CD4-positive, alpha-beta T cell (primary cell): ENCODE results near the gene AUTS2. TPM values are rescaled to one million over a fixed set of nuclear protein-coding genes. Genes with fewer than 3 reads are reported as not detected.

ENCODE experiments used
- ATAC-seq: fragments of 200-7000 bp; cut with Tn5 transposase; one replicate; pipeline ENCODE4 v1.10.0; 2022; ENCODE audit warnings: mild to moderate bottlenecking; ENCODE audit not compliant: poor library complexity
- CTCF ChIA-PET: fragments of 350-600 bp; sonication (Branson Sonifier 250); formaldehyde crosslinking; loops from one replicate; lab custom pipeline; 2021; ENCODE audit warnings: antibody characterized with exemption, inconsistent platforms; lab: Charles Lee
- POLR2A ChIA-PET: fragments of 350-600 bp; sonication (Branson Sonifier 250); formaldehyde crosslinking; loops from one replicate; lab custom pipeline; 2021; ENCODE audit warnings: antibody characterized with exemption, inconsistent platforms; lab: Charles Lee
- DNase-seq, 14 experiments: peaks; one replicate each; pipeline ENCODE4 v3.0.0-alpha.2; 2013 to 2020; ENCODE audit warnings: mixed read lengths in 2 of 14
- H3K27ac ChIP-seq, 2 donors: one replicate each; pipeline versions ENCODE4 v1.5.1 to v1.7.0; 2013; ENCODE audit warnings: low read length in 2 of 2, low read depth in 1 of 2, mild to moderate bottlenecking in 1 of 2
- H3K27me3 ChIP-seq, 2 experiments: 1 replicate in 1 of 2; 2 replicates in 1 of 2; pipeline versions ENCODE4 v1.6.1 to v1.7.0; 2013; ENCODE audit warnings: low read length in 2 of 2, control low read depth in 1 of 2, mild to moderate bottlenecking in 1 of 2, moderate library complexity in 1 of 2; ENCODE audit not compliant: insufficient read depth in 2 of 2, control insufficient read depth in 1 of 2
- H3K36me3 ChIP-seq: one replicate; pipeline ENCODE4 v1.6.1; 2013; ENCODE audit warnings: low read length, control low read depth; ENCODE audit not compliant: insufficient read depth
- H3K4me1 ChIP-seq: one replicate; pipeline ENCODE4 v1.6.1; 2013; ENCODE audit warnings: low read length, control low read depth; ENCODE audit not compliant: insufficient read depth
- H3K4me3 ChIP-seq: one replicate; pipeline ENCODE4 v1.5.1; 2013; ENCODE audit warnings: mild to moderate bottlenecking, low read length, moderate library complexity
- H3K9me3 ChIP-seq, 2 experiments: 1 replicate in 1 of 2; 2 replicates in 1 of 2; pipeline versions ENCODE4 v1.6.1 to v1.7.0; 2013; ENCODE audit warnings: low read length in 2 of 2, mild to moderate bottlenecking in 2 of 2, control low read depth in 1 of 2, moderate library complexity in 1 of 2; ENCODE audit not compliant: control insufficient read depth in 1 of 2, insufficient read depth in 1 of 2
- H3K27ac Mint-ChIP-seq: one replicate; pipeline ENCODE4 v1.8.0; 2020; ENCODE audit warnings: mixed read lengths
- H3K27me3 Mint-ChIP-seq: one replicate; pipeline ENCODE4 v1.8.0; 2021; ENCODE audit warnings: mixed read lengths
- H3K36me3 Mint-ChIP-seq: one replicate; pipeline ENCODE4 v1.8.0; 2021; ENCODE audit warnings: low read depth, mixed read lengths
- H3K4me1 Mint-ChIP-seq: one replicate; pipeline ENCODE4 v1.8.0; 2021; ENCODE audit warnings: low read depth, mixed read lengths
- H3K4me3 Mint-ChIP-seq: one replicate; pipeline ENCODE4 v1.8.0; 2020; ENCODE audit warnings: mild to moderate bottlenecking, mixed read lengths
- H3K9me3 Mint-ChIP-seq: one replicate; pipeline ENCODE4 v1.8.0; 2020; ENCODE audit warnings: mixed read lengths
- intact Hi-C, 2 experiments: fragments of 100-400 bp; cut with DNase I in 1 of 2; cut with micrococcal nuclease in 1 of 2; formaldehyde crosslinking; loops; one replicate each; pipeline versions ENCODE4 v1.15.1 to v1.9.0; 2023 to 2025; cut with DNase I, micrococcal nuclease
- total RNA-seq, 174 experiments: library from RNA in 2 of 174; stranded (reverse) in 2 of 174; gene quantifications; one replicate each; pipeline ENCODE4 v1.2.3 and lab custom pipeline; 2021 to 2026
- TF ChIP-seq, protein P1 (sequence below): fragments of 200-600 bp; IDR thresholded peaks from one replicate; pipeline ENCODE4 v1.8.0; 2022; ENCODE audit warnings: antibody characterized with exemption, mild to moderate bottlenecking

AUTS2 gene
- total RNA-seq, 2 experiments from 2014 or later, result 43.6 to 47.6 TPM

DNA sequence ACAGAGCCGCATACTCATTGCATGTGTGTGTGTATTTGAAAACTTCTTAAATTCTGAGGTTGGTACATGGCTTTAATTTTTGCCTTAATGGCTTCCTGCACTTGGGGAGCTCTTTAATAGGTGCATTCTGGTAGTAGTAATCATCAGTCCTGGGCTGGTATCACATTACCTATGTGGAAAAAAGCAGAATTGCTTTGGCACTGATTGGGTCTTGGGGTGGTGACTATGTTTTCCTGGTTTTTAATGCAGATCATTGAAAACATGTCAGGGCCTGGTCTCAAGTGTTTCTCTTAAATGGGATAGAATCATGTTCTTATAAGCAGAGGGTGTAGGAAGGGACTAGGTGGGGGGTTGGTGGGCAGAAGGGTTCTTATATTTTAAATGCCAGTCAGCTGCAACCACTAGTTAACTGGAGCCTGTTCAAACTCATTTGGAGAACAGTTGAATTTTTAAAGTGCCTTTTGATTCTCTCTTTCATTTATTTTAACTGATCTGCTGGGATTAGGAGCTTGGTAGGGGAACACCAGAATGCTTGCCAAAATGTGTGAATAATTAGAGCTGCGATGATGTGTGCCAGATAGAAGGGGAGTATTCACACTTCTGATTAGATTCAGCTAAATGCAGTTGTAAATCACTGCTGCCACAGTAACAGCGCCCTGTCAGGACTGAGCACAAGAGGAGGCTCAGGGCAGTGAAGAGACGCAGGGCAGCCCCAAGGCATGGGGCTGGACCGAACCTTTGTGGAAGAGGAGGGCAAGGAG, 900.1 kb downstream of the AUTS2 start:
- intact Hi-C loops, result no loop called here

DNA sequence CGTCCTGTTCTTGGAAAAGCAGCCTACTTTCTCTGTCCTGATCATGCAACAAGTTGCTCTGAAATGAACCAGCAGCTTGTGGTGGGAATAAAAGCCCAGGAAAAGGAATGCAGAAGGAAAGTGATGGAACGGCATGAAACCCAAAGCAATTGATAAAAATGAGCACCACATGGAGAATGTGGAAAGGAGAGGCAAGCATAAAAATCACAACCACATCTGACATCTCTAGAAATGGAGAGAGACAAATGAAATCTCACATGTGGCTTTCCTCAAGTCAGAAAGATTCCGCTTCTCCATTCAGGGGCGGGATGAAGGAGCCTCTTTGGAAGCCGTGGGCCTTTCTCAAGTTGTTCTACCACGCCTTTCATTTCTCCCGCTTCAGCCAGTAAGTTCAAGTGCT, 902.0 kb downstream of the AUTS2 start:
- no peaks in the 10 kb centered on the region for H3K27me3 ChIP-seq
- no peaks in the 10 kb centered on the region for H3K36me3 ChIP-seq
- POLR2A ChIA-PET, result no interaction called here
- TF ChIP-seq, protein P1, sequence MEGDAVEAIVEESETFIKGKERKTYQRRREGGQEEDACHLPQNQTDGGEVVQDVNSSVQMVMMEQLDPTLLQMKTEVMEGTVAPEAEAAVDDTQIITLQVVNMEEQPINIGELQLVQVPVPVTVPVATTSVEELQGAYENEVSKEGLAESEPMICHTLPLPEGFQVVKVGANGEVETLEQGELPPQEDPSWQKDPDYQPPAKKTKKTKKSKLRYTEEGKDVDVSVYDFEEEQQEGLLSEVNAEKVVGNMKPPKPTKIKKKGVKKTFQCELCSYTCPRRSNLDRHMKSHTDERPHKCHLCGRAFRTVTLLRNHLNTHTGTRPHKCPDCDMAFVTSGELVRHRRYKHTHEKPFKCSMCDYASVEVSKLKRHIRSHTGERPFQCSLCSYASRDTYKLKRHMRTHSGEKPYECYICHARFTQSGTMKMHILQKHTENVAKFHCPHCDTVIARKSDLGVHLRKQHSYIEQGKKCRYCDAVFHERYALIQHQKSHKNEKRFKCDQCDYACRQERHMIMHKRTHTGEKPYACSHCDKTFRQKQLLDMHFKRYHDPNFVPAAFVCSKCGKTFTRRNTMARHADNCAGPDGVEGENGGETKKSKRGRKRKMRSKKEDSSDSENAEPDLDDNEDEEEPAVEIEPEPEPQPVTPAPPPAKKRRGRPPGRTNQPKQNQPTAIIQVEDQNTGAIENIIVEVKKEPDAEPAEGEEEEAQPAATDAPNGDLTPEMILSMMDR, result no peak
- no peak overlapping the region for H3K4me3 Mint-ChIP-seq
- no peaks in the 10 kb centered on the region for H3K9me3 Mint-ChIP-seq
- no peak overlapping the region for H3K27ac ChIP-seq
- no peaks in the 10 kb centered on the region for H3K36me3 Mint-ChIP-seq
- peaks cover 0 to 11% of the 10 kb centered on the region in 2 experiments for H3K9me3 ChIP-seq
- no peaks in the 10 kb centered on the region for H3K4me1 ChIP-seq
- intact Hi-C loops, result no loop called here
- H3K27me3 Mint-ChIP-seq, result no peaks in the 10 kb centered on the region
- H3K4me3 ChIP-seq, result no peak overlapping the region
- no peak overlapping the region for H3K27ac Mint-ChIP-seq
- CTCF ChIA-PET, result no interaction called here
- no peak for DNase-seq
- ATAC-seq, result no peak
- H3K4me1 Mint-ChIP-seq, result no peaks in the 10 kb centered on the region

More for the DNA sequence above, 900.1 kb downstream of the AUTS2 start:
- Mint-ChIP-seq H3K4me3 (no peak overlapping the region), H3K9me3 (no peaks in the 10 kb centered on the region), H3K4me1 (no peaks in the 10 kb centered on the region), H3K27me3 (no peaks in the 10 kb centered on the region), H3K36me3 (no peaks in the 10 kb centered on the region), H3K27ac (no peak overlapping the region)
- ATAC-seq, result no peak
- Histone ChIP-seq H3K4me3 (no peak overlapping the region), H3K36me3 (no peaks in the 10 kb centered on the region), H3K27me3 (no peaks in the 10 kb centered on the region), H3K27ac (no peak overlapping the region), H3K9me3 (peaks cover 0 to 11% of the 10 kb centered on the region in 2 experiments), H3K4me1 (no peaks in the 10 kb centered on the region)
- no peak for DNase-seq
- CTCF ChIA-PET, result no interaction called here
- TF ChIP-seq, protein P1, result no peak
- POLR2A ChIA-PET, result no interaction called here

DNA sequence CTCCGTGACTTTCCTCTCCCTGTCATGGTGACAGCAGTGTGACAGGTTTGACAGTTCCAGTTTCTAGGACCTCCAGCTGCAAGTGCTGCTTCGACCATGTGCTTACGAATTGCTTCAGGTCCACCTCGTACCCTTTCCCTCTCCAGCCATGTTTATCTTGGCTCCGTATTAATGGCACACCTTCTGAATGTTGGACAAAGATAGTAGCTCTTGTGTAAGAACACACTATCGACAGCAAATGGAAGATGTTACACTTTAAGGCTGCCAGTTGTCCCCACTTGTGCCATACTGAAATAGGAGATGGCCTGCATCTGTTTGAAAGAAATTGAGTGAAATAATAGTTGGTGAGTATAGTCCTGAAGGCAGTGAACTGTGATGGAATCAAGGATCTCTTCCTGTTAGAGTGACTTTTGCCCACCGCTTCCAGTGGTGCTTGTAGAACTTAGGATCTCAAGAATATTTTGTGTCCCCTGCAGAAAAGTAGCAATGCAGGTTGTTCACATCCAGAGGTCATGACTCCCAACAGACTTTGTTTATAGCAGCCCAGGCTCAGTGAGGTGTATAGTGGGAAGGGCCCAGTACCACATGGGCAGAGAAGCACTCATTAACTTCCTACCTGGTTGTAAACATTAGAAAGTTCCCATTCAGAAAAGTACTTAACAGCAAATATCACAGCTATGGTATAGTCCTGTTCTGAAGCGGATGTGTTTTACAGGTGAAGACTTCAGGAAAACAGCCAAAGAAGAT, 904.0 kb downstream of the AUTS2 start:
- ChIA-PET POLR2A (no interaction called here), CTCF (no interaction called here)
- ATAC-seq, result no peak

More for the DNA sequence above, 904.0 kb downstream of the AUTS2 start:
- no peak overlapping the region for H3K27ac Mint-ChIP-seq
- no peak overlapping the region for H3K4me3 Mint-ChIP-seq
- H3K27me3 Mint-ChIP-seq, result no peaks in the 10 kb centered on the region
- Histone ChIP-seq H3K9me3 (peaks cover 0 to 3% of the 10 kb centered on the region in 2 experiments), H3K4me3 (no peak overlapping the region), H3K27ac (no peak overlapping the region), H3K4me1 (no peaks in the 10 kb centered on the region), H3K27me3 (no peaks in the 10 kb centered on the region), H3K36me3 (no peaks in the 10 kb centered on the region)
- no peak for DNase-seq
- intact Hi-C loops, result no loop called here
- no peaks in the 10 kb centered on the region for H3K9me3 Mint-ChIP-seq
- no peaks in the 10 kb centered on the region for H3K36me3 Mint-ChIP-seq
- H3K4me1 Mint-ChIP-seq, result no peaks in the 10 kb centered on the region
- TF ChIP-seq, protein P1, result no peak
